Right renal pelvis (tissue), 4 donors: ENCODE measurements around the gene ATP7A. TPM values are rescaled to one million over a fixed set of nuclear protein-coding genes. Genes with fewer than 3 reads are reported as not detected.
"Not testable (repeated sequence)": the region's sequence is repeated elsewhere in the genome, so short reads cannot be mapped to it uniquely, and the experiment has no call there.

ENCODE experiments used
- DNase-seq, 4 donors: peaks; one replicate each; pipeline ENCODE4 v3.0.0-alpha.2; 2013; ENCODE audit warnings: low read depth in 4 of 4, low spot score in 3 of 4, missing footprints in 1 of 4
- polyA plus RNA-seq, 4 donors: library from polyadenylated mRNA; unstranded; fragments of 120-200 nt; gene quantifications; one replicate each; pipeline ENCODE4 v1.2.1, GENCODE V29; 2013; ENCODE audit not compliant: insufficient read length in 4 of 4

The ATP7A gene
- polyA plus RNA-seq, 4 donors = 15.0 to 18.9 (median 16.9) TPM

DNA sequence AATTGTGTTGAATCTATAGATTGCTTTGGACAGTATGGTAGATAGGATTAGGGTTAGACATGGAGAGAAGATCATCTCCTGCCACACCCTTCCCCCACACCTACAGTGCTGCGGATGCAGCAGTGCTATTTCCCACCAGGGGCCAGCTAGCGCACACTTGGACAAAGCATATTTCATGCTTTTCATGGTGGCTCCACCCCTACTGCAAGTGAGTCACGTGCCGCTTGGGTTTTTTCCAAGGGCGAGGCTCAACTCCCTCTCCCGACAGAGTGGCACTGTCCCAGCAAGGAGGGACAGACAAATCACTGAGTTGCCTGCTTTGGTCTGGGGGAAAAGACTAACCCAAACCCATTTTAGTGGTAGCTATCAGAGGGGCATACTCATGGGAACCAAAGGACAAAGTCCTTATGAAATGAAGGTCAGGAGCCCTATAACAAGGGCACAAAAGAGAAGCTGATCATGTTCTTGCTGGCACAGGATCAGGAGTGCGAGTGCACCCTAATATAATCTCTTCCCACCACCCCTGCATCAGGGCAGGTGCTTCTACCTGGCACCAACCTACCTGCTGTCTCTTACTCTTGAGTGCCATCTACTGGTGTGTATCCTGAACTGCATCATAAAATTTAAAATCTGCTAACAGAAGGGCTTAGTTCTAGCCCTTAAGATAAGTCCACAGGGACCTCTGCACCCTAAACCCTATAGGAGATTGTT, 114.0 kb downstream of the ATP7A start:
- no peak for DNase-seq

DNA sequence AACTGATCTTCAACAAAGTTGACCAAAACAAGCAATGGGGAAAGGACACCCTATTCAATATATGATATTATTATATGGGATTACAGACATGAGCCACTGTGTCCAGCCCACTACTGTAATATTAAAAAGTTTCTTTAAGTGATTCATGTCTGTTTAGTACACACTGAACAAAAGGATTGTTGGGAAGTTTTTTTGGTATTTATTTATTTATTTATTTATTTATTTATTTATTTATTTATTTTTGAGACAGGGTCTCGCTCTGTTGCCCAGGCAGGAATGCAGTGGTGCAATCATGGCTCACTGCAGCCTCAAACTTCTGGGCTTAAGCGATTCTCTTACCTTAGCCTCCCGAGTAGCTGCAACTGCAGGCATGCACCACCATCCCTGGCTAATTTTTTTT, 117.3 kb downstream of the ATP7A start:
- DNase-seq = no peak

DNA sequence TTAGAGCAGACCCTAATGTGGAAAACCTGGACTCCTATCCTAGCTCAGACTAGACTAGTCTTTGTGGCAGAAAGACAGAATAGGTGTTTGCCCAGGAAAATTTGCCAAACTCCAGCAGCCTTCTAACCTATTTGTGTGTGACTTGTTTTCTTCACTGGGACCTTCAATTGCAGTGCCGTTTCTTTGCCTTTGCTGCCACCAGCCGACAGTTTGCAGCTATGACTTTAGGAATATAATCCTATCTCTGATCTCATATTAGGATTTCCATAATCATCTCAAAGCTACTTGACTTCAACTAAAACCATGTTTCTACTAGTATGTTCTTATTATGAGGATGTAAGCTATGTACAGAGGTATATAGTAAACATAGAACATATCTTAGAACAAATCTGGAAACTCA, 119.2 kb downstream of the ATP7A start:
- peak in 2 of 4 donors; percentile 0 to 14 for DNase-seq

DNA sequence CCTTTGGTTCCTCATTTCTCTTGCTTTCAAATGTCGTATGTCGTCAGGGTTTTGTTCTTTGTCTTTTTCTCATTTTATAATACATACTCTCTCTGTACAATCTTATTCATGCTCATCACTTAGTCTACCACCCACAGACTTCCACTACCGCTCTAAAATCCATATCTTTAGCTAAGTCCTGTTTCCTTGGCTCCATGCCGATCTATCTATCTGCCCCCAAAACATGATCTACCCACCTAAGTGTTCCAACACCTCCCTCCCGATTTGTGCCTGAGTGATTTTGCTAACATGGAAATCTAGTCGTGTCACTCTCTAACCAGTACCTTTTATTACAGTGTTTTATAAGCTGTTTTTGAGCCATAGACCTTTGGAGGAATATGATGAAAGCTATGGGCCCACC, 124.6 kb downstream of the ATP7A start:
- no peak for DNase-seq

- no peak for DNase-seq
These were observed 127.4 kb downstream of the ATP7A start for GRCh38 chrX:78037881-78038280.

- DNase-seq = no peak
These were observed 132.1 kb downstream of the ATP7A start for GRCh38 chrX:78042601-78043000.

- DNase-seq = no peak
These were observed 135.9 kb downstream of the ATP7A start for GRCh38 chrX:78046362-78046761.

GRCh38 chrX:78048052-78048451, 137.6 kb downstream of the ATP7A start:
- DNase-seq = no peak

DNA sequence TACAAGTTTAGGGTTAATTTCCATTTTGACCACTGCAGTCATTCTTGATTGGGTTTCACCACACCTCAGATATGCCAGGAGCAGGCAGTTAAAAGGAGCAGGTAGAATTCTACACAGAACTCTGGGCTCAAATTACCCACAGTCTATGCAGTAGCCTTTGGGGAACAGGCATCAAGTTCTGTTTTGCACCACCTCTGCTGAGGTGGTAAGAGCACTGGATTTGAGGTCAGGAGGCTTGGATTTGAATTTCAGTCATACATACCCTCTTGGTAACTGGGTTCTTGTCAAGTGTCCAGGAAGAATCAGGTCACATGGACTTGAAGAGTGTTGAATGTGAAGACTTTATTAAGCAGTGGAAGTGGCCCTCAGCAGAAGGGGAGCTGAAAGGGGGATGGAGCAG, 153.2 kb downstream of the ATP7A start:
- DNase-seq = no peak

GRCh38 chrX:78064152-78064551, 153.7 kb downstream of the ATP7A start:
- DNase-seq = no peak

DNA sequence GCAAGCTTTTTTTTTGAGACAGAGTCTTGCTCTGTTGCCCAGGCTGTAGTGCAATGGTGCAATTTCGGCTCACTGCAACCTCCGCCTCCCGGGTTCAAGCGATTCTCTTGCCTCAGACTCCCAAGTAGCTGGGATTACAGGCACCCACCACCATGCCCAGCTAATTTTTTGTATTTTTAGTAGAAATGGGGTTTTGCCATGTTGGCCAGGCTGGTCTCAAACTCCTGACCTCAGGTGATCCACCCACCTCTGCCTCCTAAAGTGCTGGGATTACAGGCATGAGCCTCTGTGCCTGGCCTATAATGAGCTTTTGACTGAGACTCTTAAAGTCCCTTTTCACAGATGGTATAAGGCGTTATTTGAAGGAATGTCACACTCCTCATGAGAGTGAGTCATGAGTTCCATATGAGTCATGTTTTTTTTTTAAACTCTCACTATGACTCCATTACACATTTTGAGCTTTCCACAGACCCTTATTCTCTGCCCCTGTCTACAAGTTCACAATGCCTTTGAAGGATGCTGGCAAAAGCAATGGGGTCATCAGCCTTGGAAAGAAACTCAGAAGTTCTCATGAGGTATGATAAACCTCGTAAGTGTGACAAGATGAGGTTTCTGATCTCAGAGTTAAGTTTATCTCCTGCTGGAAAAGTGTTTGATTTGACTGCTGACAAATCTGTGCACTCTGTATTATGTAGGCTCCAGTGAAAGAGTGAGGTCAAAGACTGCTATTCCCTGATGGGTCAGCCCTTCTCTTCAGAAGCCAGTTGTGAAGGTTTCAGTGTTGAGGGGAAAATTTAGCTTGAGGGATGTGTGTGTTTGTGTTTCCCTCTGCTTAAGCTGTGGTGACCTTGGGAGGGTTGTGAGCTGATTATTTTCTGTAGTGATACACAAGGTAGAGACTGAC, 154.5 kb downstream of the ATP7A start:
- DNase-seq = not testable (repeated sequence)

DNA sequence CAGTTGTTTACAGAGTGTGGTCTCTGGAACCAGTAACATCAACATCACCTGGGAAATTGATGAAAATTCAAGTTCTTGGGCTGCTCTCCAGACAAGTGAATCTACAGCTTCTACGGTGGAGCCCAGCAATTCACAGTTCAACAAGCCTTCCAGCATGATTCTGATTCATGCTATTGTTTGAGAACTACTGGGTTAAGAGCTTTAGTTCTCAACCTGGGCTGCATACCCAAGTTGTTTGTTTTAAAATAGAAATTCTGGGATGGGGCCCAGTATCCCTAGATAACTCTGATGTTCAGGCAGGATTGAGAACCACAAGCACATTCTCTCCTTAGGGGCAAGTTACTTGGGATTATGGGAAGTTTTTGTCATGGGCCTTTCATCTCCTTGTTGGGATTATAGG, 155.6 kb downstream of the ATP7A start:
- no peak for DNase-seq

- DNase-seq = no peak
These were observed 160.8 kb downstream of the ATP7A start for GRCh38 chrX:78071331-78071730.

GRCh38 chrX:78073147-78074077, 162.9 kb downstream of the ATP7A start:
- DNase-seq = not testable (repeated sequence)

GRCh38 chrX:78074088-78074487, 163.6 kb downstream of the ATP7A start:
- no peak for DNase-seq

- DNase-seq = no peak
These were observed 165.4 kb downstream of the ATP7A start for GRCh38 chrX:78075787-78076389.

DNA sequence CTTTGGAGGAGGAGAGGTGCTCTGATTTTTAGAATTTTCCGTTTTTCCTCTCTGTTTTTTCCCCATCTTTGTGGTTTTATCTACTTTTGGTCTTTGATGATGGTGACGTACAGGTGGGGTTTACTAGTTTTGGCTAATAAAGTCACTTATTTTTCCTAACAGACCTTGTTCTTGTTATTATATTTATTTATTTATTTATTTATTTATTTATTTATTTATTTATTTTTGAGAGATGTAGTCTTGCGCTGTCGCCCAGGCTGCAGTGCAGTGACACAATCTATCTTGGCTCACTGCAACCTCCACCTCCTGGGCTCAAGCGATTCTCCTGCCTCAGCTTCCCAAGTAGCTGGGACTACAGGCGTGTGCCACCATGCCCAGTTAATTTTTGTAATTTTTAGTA, 170.9 kb downstream of the ATP7A start:
- not testable (repeated sequence) for DNase-seq

DNA sequence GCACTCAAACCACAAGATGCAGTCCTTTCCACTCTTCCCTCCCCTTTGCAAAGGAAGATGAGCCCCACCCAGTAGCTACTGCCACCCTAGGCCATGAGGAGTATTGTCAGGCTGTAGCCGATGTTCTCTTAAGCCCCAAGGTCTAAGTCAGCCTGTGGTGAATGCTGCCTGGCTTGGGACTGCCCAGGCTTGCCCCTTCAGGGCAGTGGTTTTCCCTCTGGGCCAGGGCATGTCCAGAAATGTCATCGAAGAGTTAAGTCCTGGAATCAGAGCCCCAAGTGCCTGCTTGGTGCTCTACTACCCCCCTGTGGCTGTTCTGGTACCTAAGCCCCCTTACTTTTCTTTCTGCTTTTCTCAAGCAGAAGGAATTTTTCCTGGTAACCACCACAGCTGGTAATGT, 181.8 kb downstream of the ATP7A start:
- DNase-seq = no peak

GRCh38 chrX:78098108-78098507, 187.6 kb downstream of the ATP7A start:
- no peak for DNase-seq
